A673 (cell line): ENCODE measurements around the gene HAND2. TPM values are rescaled to one million over a fixed set of nuclear protein-coding genes. Genes with fewer than 3 reads are reported as not detected.

Experiments
- BruUV-seq: library from RNA; stranded (reverse); fragments of 400-500 nt; replicated peaks from 2 replicates; lab custom pipeline; 2021; lab: Mats Ljungman, UMichigan
- CTCF ChIA-PET: fragments of 300-600 bp; sonication (Branson Sonifier 250); formaldehyde crosslinking; loops from one replicate; lab custom pipeline; 2022; ENCODE audit warnings: antibody characterized with exemption; lab: Charles Lee
- POLR2A ChIA-PET: fragments of 300-600 bp; sonication (Branson Sonifier 250); formaldehyde crosslinking; loops from one replicate; lab custom pipeline; 2022; ENCODE audit warnings: antibody characterized with exemption; ENCODE audit not compliant: low non-redundant PET; lab: Charles Lee
- DNase-seq: peaks from one replicate; pipeline ENCODE4 v3.0.0-alpha.2; 2015; ENCODE audit warnings: low spot score
- H3K27ac ChIP-seq: fragments of 200-600 bp; sonication (generic); 2 replicates; pipeline ENCODE4 v1.5.1; 2016; ENCODE audit warnings: mixed run types, low read depth, mild to moderate bottlenecking, mixed read lengths, antibody characterized with exemption, low read length; ENCODE audit not compliant: poor library complexity, severe bottlenecking
- H3K27me3 ChIP-seq: fragments of 200-600 bp; sonication (generic); replicated peaks from 2 replicates; pipeline ENCODE4 v1.6.1; 2017; ENCODE audit warnings: mixed run types, low read depth, mild to moderate bottlenecking, mixed read lengths, antibody characterized with exemption, low read length; ENCODE audit not compliant: insufficient read depth, poor library complexity
- H3K36me3 ChIP-seq: fragments of 200-600 bp; sonication (generic); 2 replicates; pipeline ENCODE4 v1.6.1; 2016; ENCODE audit warnings: mixed run types, mild to moderate bottlenecking, mixed read lengths, antibody characterized with exemption, low read length; ENCODE audit not compliant: insufficient read depth, poor library complexity, severe bottlenecking
- H3K4me1 ChIP-seq: fragments of 200-600 bp; sonication (generic); 2 replicates; pipeline ENCODE4 v1.6.1; 2017; ENCODE audit warnings: mixed run types, mild to moderate bottlenecking, mixed read lengths, antibody characterized with exemption, low read length; ENCODE audit not compliant: insufficient read depth, poor library complexity, severe bottlenecking
- H3K4me3 ChIP-seq: fragments of 200-600 bp; sonication (generic); 2 replicates; pipeline ENCODE4 v1.5.1; 2016; ENCODE audit warnings: low read depth, mixed run types, mild to moderate bottlenecking, mixed read lengths, low read length; ENCODE audit not compliant: poor library complexity, severe bottlenecking
- H3K9me3 ChIP-seq: fragments of 200-600 bp; sonication (generic); 2 replicates; pipeline ENCODE4 v1.6.1; 2016; ENCODE audit warnings: mixed run types, low read depth, mild to moderate bottlenecking, mixed read lengths, antibody characterized with exemption, low read length; ENCODE audit not compliant: poor library complexity, severe bottlenecking
- EZH2 ChIP-seq: fragments of 200-600 bp; sonication (generic); IDR thresholded peaks from 2 replicates; pipeline ENCODE4 v1.6.1; 2017; ENCODE audit warnings: borderline replicate concordance, low read depth, mild to moderate bottlenecking, mixed read lengths, antibody characterized with exemption, low read length; ENCODE audit not compliant: poor library complexity, severe bottlenecking
- intact Hi-C: fragments of 100-400 bp; cut with micrococcal nuclease; formaldehyde crosslinking; loops from one replicate; pipeline ENCODE4 v1.10.0; 2022; ENCODE audit not compliant: unreplicated experiment
- total RNA-seq: library from RNA; stranded (reverse); gene quantifications from 2 replicates; pipeline ENCODE4 v1.2.3, GENCODE V29; 2021
- TF ChIP-seq, protein P1 (sequence below): fragments of 300-800, 200-600 bp; sonication (generic); conservative IDR thresholded peaks from 2 replicates; pipeline ENCODE4 v1.5.1; 2017; ENCODE audit warnings: low read depth, mild to moderate bottlenecking, antibody characterized with exemption, low read length, moderate library complexity, mixed read lengths

HAND2 gene
- total RNA-seq, 1 experiment from 2014 or later, result 24.0 TPM

DNA sequence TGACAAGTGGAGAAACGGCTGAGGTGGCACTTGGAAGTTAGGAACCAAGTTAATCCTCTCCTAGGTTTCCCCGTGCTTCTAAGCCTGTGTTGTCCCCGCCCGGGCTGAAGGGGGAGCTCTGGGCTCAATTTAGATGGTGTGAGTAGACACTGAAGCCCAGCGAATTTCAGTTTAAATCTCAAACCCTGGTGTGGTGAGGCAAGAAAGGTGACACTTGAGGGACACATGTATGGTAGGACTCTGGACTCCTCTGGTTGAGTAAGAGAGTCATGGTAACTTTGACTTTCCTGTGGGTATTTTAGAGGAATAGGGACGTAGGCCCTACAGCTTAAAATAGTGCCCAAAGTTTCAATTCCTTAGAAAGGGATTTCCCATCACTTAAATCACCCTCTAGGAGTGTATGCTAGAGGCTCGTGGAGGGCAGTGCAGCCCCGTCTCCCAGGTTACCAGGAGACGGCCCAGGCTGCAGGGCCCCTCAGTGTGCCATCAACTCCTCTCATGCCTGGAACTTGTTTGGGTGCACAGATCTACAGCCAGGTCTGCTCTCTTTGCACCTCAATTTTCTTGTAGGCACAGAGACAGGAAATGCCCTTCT lies 24.0 kb downstream of the HAND2 start:
- no peak overlapping the region for H3K27ac ChIP-seq
- H3K27me3 ChIP-seq, result no peaks in the 10 kb centered on the region
- intact Hi-C loops, result loop anchor here (1.0 to 2.0 kb wide), 5 partner anchors 241 to 813 kb away; no protein-coding TSS in a partner anchor
- no TSS peak for BruUV-seq
- ChIA-PET CTCF (interaction anchor here (0.6 to 1.2 kb wide), 5 partner anchors 38 to 615 kb away, joined by 3 to 5 read pairs (median 3); no protein-coding TSS in a partner anchor), POLR2A (interaction anchor here (0.6 kb wide), 1 partner anchor 1365 kb away, joined by 3 read pairs; no protein-coding TSS in a partner anchor)
- TF ChIP-seq, protein P1, sequence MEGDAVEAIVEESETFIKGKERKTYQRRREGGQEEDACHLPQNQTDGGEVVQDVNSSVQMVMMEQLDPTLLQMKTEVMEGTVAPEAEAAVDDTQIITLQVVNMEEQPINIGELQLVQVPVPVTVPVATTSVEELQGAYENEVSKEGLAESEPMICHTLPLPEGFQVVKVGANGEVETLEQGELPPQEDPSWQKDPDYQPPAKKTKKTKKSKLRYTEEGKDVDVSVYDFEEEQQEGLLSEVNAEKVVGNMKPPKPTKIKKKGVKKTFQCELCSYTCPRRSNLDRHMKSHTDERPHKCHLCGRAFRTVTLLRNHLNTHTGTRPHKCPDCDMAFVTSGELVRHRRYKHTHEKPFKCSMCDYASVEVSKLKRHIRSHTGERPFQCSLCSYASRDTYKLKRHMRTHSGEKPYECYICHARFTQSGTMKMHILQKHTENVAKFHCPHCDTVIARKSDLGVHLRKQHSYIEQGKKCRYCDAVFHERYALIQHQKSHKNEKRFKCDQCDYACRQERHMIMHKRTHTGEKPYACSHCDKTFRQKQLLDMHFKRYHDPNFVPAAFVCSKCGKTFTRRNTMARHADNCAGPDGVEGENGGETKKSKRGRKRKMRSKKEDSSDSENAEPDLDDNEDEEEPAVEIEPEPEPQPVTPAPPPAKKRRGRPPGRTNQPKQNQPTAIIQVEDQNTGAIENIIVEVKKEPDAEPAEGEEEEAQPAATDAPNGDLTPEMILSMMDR, result peak; percentile 90
- TF ChIP-seq EZH2, result no peak
- H3K4me3 ChIP-seq, result no peak overlapping the region
- peak; percentile 89 for DNase-seq
- no peaks in the 10 kb centered on the region for H3K9me3 ChIP-seq
- H3K36me3 ChIP-seq, result no peaks in the 10 kb centered on the region
- H3K4me1 ChIP-seq, result peaks cover 9% of the 10 kb centered on the region

DNA sequence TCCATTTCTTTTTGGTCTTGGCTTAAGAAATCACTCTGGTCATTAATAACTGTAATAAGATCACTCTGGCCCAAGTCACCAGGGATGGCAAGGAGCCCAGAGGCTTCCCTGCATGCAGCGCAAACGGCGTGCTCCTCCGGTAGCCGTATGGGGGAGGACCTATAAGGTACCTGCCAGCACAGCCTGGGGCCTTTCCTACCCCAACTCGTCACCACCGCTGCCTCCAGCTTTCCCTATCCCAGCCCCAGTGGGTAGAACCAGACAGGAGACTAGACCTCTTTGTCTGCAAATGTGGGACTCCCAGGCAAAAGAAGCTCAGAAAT lies 25.9 kb downstream of the HAND2 start:
- no peak for TF ChIP-seq EZH2
- TF ChIP-seq, protein P1, result no peak

DNA sequence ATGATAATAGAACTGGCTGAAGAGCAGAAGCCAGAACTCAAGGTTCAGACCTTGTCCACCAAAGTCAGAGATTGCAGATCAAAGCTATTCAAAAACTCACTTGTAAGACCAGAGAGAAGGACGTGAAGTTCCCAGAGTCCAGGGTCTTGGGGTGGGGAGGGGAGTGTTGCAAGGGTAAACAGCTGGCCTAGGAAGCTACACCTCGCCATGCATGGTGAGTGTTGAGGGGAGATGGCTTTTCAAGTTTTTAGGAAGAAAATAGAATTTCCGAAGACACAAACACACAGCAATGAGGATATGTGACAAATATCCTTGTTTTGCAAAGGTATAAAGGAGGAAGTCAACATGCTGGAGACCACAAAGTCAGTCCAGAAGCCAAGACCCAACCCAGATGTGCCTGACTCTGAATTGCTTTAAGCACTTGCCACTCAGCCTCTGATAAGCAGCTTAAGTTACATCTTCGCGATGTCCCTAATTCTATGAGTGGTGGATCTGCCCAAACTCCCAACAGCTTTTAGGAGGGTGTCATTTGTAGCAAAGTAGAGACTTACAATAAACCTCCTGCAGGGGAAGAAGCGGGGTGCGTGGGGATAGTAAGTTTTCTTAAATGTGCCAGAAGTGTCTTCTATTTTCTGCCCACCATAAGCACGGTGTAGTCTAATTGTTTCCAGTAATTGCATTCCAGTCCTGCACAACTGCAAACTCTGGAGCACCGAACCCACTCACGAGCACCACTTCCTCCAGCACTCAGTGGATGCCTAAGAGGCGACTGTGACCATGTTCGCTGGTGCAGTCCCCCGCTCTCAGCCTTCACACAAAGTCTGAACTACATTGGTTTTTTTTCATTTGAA lies 26.5 kb downstream of the HAND2 start:
- intact Hi-C loops, result no loop called here
- Histone ChIP-seq H3K9me3 (no peaks in the 10 kb centered on the region), H3K27me3 (no peaks in the 10 kb centered on the region), H3K4me3 (no peak overlapping the region), H3K27ac (no peak overlapping the region), H3K36me3 (no peaks in the 10 kb centered on the region), H3K4me1 (peaks cover 9% of the 10 kb centered on the region)
- no TSS peak for BruUV-seq
- TF ChIP-seq EZH2, result no peak
- TF ChIP-seq, protein P1, result no peak
- POLR2A ChIA-PET, result no interaction called here
- no peak for DNase-seq
- CTCF ChIA-PET, result no interaction called here

More for the DNA sequence above, 25.9 kb downstream of the HAND2 start:
- intact Hi-C loops, result no loop called here
- POLR2A ChIA-PET, result no interaction called here
- Histone ChIP-seq H3K4me3 (no peak overlapping the region), H3K27ac (no peak overlapping the region), H3K9me3 (no peaks in the 10 kb centered on the region), H3K4me1 (peaks cover 9% of the 10 kb centered on the region), H3K36me3 (no peaks in the 10 kb centered on the region), H3K27me3 (no peaks in the 10 kb centered on the region)
- CTCF ChIA-PET, result no interaction called here
- no peak for DNase-seq
- no TSS peak for BruUV-seq
